Activated CD4-positive, alpha-beta T cell treated with anti-CD3 and anti-CD28 coated beads, Interleukin-10, Interleukin-2, amounts not matched to agents 100 ng/mL and 50 ng/mL, durations not matched to agents 16 hours and 8 hours (primary cell): Measurements from ENCODE around the gene PHLDA3.
"Not testable (repeated sequence)": the region's sequence is repeated elsewhere in the genome, so short reads cannot be mapped to it uniquely, and the experiment has no call there.

Source experiments
- DNase-seq: peaks from one replicate; pipeline ENCODE4 v3.0.0-alpha.2; 2020

PHLDA3 gene

GRCh38 chr1:201503397-201504176, 34.6 kb upstream of the PHLDA3 start:
- DNase-seq: no peak

GRCh38 chr1:201502511-201502857, 33.5 kb upstream of the PHLDA3 start:
- DNase-seq: no peak

GRCh38 chr1:201501812-201502510, 33.0 kb upstream of the PHLDA3 start:
- DNase-seq: no peak

- no peak for DNase-seq
Measured at GRCh38 chr1:201501144-201501543, 32.2 kb upstream of the PHLDA3 start.

GRCh38 chr1:201500670-201501120, 31.7 kb upstream of the PHLDA3 start:
- no peak for DNase-seq

- DNase-seq: no peak
Measured at GRCh38 chr1:201499795-201500669, 31.0 kb upstream of the PHLDA3 start.

- no peak for DNase-seq
Measured at GRCh38 chr1:201499191-201499590, 30.2 kb upstream of the PHLDA3 start.

GRCh38 chr1:201498621-201499020, 29.6 kb upstream of the PHLDA3 start:
- no peak for DNase-seq

GRCh38 chr1:201497935-201498509, 29.0 kb upstream of the PHLDA3 start:
- DNase-seq: no peak

GRCh38 chr1:201496296-201496690, 27.3 kb upstream of the PHLDA3 start:
- DNase-seq: no peak

GRCh38 chr1:201495551-201496295, 26.7 kb upstream of the PHLDA3 start:
- no peak for DNase-seq

GRCh38 chr1:201493757-201494617, 25.0 kb upstream of the PHLDA3 start:
- no peak for DNase-seq

- DNase-seq: not testable (repeated sequence)
Measured at GRCh38 chr1:201493026-201493656, 24.2 kb upstream of the PHLDA3 start.

- no peak for DNase-seq
Measured at GRCh38 chr1:201491896-201492511, 23.0 kb upstream of the PHLDA3 start.

- DNase-seq: no peak
Measured at GRCh38 chr1:201490708-201491131, 21.7 kb upstream of the PHLDA3 start.

- DNase-seq: no peak
Measured at GRCh38 chr1:201489643-201490261, 20.8 kb upstream of the PHLDA3 start.

- no peak for DNase-seq
Measured at GRCh38 chr1:201488830-201489589, 20.0 kb upstream of the PHLDA3 start.

- no peak for DNase-seq
Measured at GRCh38 chr1:201487742-201488141, 18.8 kb upstream of the PHLDA3 start.

GRCh38 chr1:201486187-201486586, 17.2 kb upstream of the PHLDA3 start:
- no peak for DNase-seq
